Trophoblast cell (in vitro differentiated cells and primary cell): ENCODE results near the gene ZBED5.

Experiments used
- DNase-seq, 2 donors: peaks; one replicate each; pipeline ENCODE4 v3.0.0-alpha.2; 2016
- H2AFZ ChIP-seq: 2 replicates; pipeline ENCODE4 v1.6.1; 2013; ENCODE audit warnings: low read length, moderate library complexity, mild to moderate bottlenecking; ENCODE audit not compliant: insufficient read depth, poor library complexity
- H2AK5ac ChIP-seq: 2 replicates; pipeline ENCODE4 v1.6.1; 2013; ENCODE audit warnings: mild to moderate bottlenecking, low read length
- H2BK120ac ChIP-seq: 2 replicates; pipeline ENCODE4 v1.6.1; 2013; ENCODE audit warnings: low read length, mild to moderate bottlenecking, moderate library complexity; ENCODE audit not compliant: insufficient read depth, poor library complexity
- H2BK12ac ChIP-seq: 2 replicates; pipeline ENCODE4 v1.6.1; 2013; ENCODE audit warnings: mild to moderate bottlenecking, low read length, moderate library complexity
- H2BK5ac ChIP-seq: 2 replicates; pipeline ENCODE4 v1.6.1; 2013; ENCODE audit warnings: low read length, low read depth, moderate library complexity, mild to moderate bottlenecking; ENCODE audit not compliant: poor library complexity
- H3K14ac ChIP-seq: 2 replicates; pipeline ENCODE4 v1.6.1; 2013; ENCODE audit warnings: mild to moderate bottlenecking, low read length
- H3K18ac ChIP-seq: 2 replicates; pipeline ENCODE4 v1.6.1; 2013; ENCODE audit warnings: mild to moderate bottlenecking, low read length
- H3K23ac ChIP-seq: 2 replicates; pipeline ENCODE4 v1.6.1; 2013; ENCODE audit warnings: low read length
- H3K27ac ChIP-seq: 2 replicates; pipeline ENCODE4 v1.5.1; 2013; ENCODE audit warnings: low read depth, mild to moderate bottlenecking, inconsistent platforms, low read length, moderate library complexity
- H3K27me3 ChIP-seq: 2 replicates; pipeline ENCODE4 v1.6.1; 2013; ENCODE audit warnings: inconsistent platforms, mild to moderate bottlenecking, low read length, moderate library complexity; ENCODE audit not compliant: insufficient read depth
- H3K36me3 ChIP-seq, 2 experiments: 1 replicate in 1 of 2; 2 replicates in 1 of 2; pipeline ENCODE4 v1.6.1; 2013; ENCODE audit warnings: low read length in 2 of 2, mild to moderate bottlenecking in 2 of 2, moderate library complexity in 1 of 2; ENCODE audit not compliant: insufficient read depth in 2 of 2, control insufficient read depth in 1 of 2
- H3K4ac ChIP-seq: 2 replicates; pipeline ENCODE4 v1.6.1; 2013; ENCODE audit warnings: low read depth, mild to moderate bottlenecking, low read length, moderate library complexity
- H3K4me1 ChIP-seq, 2 experiments: 1 replicate in 1 of 2; 2 replicates in 1 of 2; pipeline ENCODE4 v1.6.1; 2013; ENCODE audit warnings: low read length in 2 of 2, mild to moderate bottlenecking in 2 of 2, moderate library complexity in 1 of 2; ENCODE audit not compliant: insufficient read depth in 2 of 2, control insufficient read depth in 1 of 2
- H3K4me2 ChIP-seq: 2 replicates; pipeline ENCODE4 v1.6.1; 2013; ENCODE audit warnings: inconsistent platforms, mild to moderate bottlenecking, low read length, moderate library complexity
- H3K4me3 ChIP-seq: 2 replicates; pipeline ENCODE4 v1.5.1; 2013; ENCODE audit warnings: mild to moderate bottlenecking, low read depth, low read length, inconsistent platforms
- H3K79me1 ChIP-seq: one replicate; pipeline ENCODE4 v1.6.1; 2013; ENCODE audit warnings: low read length
- H3K79me2 ChIP-seq: 2 replicates; pipeline ENCODE4 v1.6.1; 2013; ENCODE audit warnings: low read length, mild to moderate bottlenecking; ENCODE audit not compliant: control insufficient read depth, insufficient read depth, poor library complexity
- H3K9ac ChIP-seq: 2 replicates; pipeline ENCODE4 v1.6.1; 2013; ENCODE audit warnings: mild to moderate bottlenecking, low read length
- H3K9me3 ChIP-seq: 2 replicates; pipeline ENCODE4 v1.6.1; 2013; ENCODE audit warnings: low read depth, mild to moderate bottlenecking, control low read depth, inconsistent platforms, low read length; ENCODE audit not compliant: insufficient read depth
- H4K12ac ChIP-seq: 2 replicates; pipeline ENCODE4 v1.6.1; 2013; ENCODE audit warnings: low read depth, mild to moderate bottlenecking, low read length, moderate library complexity
- H4K8ac ChIP-seq: 2 replicates; pipeline ENCODE4 v1.6.1; 2013; ENCODE audit warnings: low read depth, mild to moderate bottlenecking, low read length, moderate library complexity
- H4K91ac ChIP-seq: one replicate; pipeline ENCODE4 v1.6.1; 2013; ENCODE audit warnings: low read depth, mild to moderate bottlenecking, low read length, moderate library complexity
- WGBS: extraction: QIAGEN DNeasy Blood & Tissue Kit; methylation state at CpG from one replicate; pipeline ENCODE4 v1.1.7; 2013; ENCODE audit warnings: missing lambda C conversion rate; ENCODE audit not compliant: insufficient read length, insufficient coverage; ENCODE audit errors: extremely low coverage; 5-methylcytosine and 5-hydroxymethylcytosine counted together

Gene ZBED5

GRCh38 chr11:10862446-10862845 lies 4.6 kb upstream of the ZBED5 start:
- DNase-seq, result no peak
- H3K4ac ChIP-seq, result no peak overlapping the region
- H3K14ac ChIP-seq, result no peak overlapping the region
- H3K79me1 ChIP-seq, result peaks cover 11% of the 10 kb centered on the region
- no peak overlapping the region for H3K4me3 ChIP-seq
- H3K9ac ChIP-seq, result no peak overlapping the region
- no peak overlapping the region for H4K12ac ChIP-seq
- H2BK120ac ChIP-seq, result no peak overlapping the region
- no peak overlapping the region for H4K8ac ChIP-seq
- H2BK12ac ChIP-seq, result no peak overlapping the region
- H3K4me2 ChIP-seq, result no peak overlapping the region
- peaks cover 6% of the 10 kb centered on the region for H3K79me2 ChIP-seq
- H3K27me3 ChIP-seq, result no peaks in the 10 kb centered on the region
- H3K4me1 ChIP-seq, result no peaks in the 10 kb centered on the region
- no peak overlapping the region for H2BK5ac ChIP-seq
- H2AFZ ChIP-seq, result no peak overlapping the region
- no peak overlapping the region for H4K91ac ChIP-seq
- no peak overlapping the region for H3K23ac ChIP-seq
- no CpG with 5 or more reads among the region's 1 CpG for WGBS
- H3K36me3 ChIP-seq, result no peaks in the 10 kb centered on the region
- no peak overlapping the region for H3K18ac ChIP-seq
- no peaks in the 10 kb centered on the region for H3K9me3 ChIP-seq
- no peak overlapping the region for H2AK5ac ChIP-seq
- H3K27ac ChIP-seq, result no peak overlapping the region

DNA sequence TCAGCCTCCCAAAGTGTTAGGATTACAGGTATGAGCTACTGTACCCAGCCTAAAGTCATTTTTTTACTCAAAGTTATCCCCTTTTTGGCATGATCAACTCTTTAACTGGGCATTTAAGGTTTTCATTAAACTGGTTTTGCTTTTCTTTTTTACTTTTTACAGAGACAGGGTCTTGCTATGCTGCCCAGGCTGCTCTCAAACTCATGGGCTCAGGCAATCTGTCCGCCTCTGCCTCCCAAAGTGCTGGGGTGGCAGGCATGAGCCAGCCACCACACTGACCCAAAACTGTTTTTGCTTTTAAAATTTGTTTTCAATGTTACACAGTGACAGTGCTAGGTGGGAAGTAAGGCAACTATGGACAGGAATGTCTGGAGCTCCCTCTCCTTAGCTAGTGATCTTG lies 3.9 kb upstream of the ZBED5 start:
- Histone ChIP-seq H3K23ac (no peak overlapping the region), H3K9ac (no peak overlapping the region), H3K4ac (no peak overlapping the region), H3K27me3 (no peaks in the 10 kb centered on the region), H2BK12ac (no peak overlapping the region), H3K4me1 (no peaks in the 10 kb centered on the region), H3K4me3 (no peak overlapping the region), H3K4me2 (no peak overlapping the region), H3K18ac (no peak overlapping the region), H3K79me1 (peaks cover 16% of the 10 kb centered on the region), H2BK120ac (no peak overlapping the region), H3K79me2 (peaks cover 8% of the 10 kb centered on the region), H3K14ac (no peak overlapping the region), H4K8ac (no peak overlapping the region), H3K27ac (no peak overlapping the region), H4K12ac (no peak overlapping the region), H2BK5ac (no peak overlapping the region), H4K91ac (no peak overlapping the region), H2AK5ac (no peak overlapping the region), H3K36me3 (no peaks in the 10 kb centered on the region), H3K9me3 (no peaks in the 10 kb centered on the region), H2AFZ (no peak overlapping the region)
- DNase-seq, result no peak
- no CpG with 5 or more reads among the region's 1 CpG for WGBS

- H3K9me3 ChIP-seq, result no peaks in the 10 kb centered on the region
- no peak for DNase-seq
- no peak overlapping the region for H4K8ac ChIP-seq
- H3K18ac ChIP-seq, result no peak overlapping the region
- no peak overlapping the region for H3K27ac ChIP-seq
- no peak overlapping the region for H2AK5ac ChIP-seq
- H3K36me3 ChIP-seq, result no peaks in the 10 kb centered on the region
- no peak overlapping the region for H2BK120ac ChIP-seq
- H3K23ac ChIP-seq, result no peak overlapping the region
- H3K14ac ChIP-seq, result no peak overlapping the region
- H3K79me2 ChIP-seq, result peaks cover 8% of the 10 kb centered on the region
- H3K9ac ChIP-seq, result no peak overlapping the region
- H2BK12ac ChIP-seq, result no peak overlapping the region
- no peak overlapping the region for H2BK5ac ChIP-seq
- H3K4me1 ChIP-seq, result no peaks in the 10 kb centered on the region
- no peak overlapping the region for H3K4me2 ChIP-seq
- H3K4me3 ChIP-seq, result no peak overlapping the region
- no peaks in the 10 kb centered on the region for H3K27me3 ChIP-seq
- no peak overlapping the region for H2AFZ ChIP-seq
- no peak overlapping the region for H4K91ac ChIP-seq
- no peak overlapping the region for H4K12ac ChIP-seq
- no peak overlapping the region for H3K4ac ChIP-seq
- peaks cover 16% of the 10 kb centered on the region for H3K79me1 ChIP-seq
Observed at GRCh38 chr11:10861047-10861446, 3.2 kb upstream of the ZBED5 start.

- Histone ChIP-seq H2BK5ac (peak overlapping the region; percentile 83), H2AFZ (peak overlapping the region; percentile 77), H3K9me3 (no peaks in the 10 kb centered on the region), H3K27ac (peak overlapping the region; percentile 90), H3K18ac (peak overlapping the region; percentile 66), H2AK5ac (peak overlapping the region; percentile 64), H3K4me1 (no peaks in the 10 kb centered on the region), H3K36me3 (peaks cover 0 to 8% of the 10 kb centered on the region in 2 experiments), H2BK120ac (peak overlapping the region; percentile 74), H4K8ac (peak overlapping the region; percentile 91), H3K4me3 (peak overlapping the region; percentile 77), H4K91ac (peak overlapping the region; percentile 85), H3K27me3 (no peaks in the 10 kb centered on the region), H3K23ac (no peak overlapping the region), H3K4ac (peak overlapping the region; percentile 69), H3K4me2 (peak overlapping the region; percentile 76), H3K14ac (peak overlapping the region; percentile 93), H2BK12ac (peak overlapping the region; percentile 20), H3K79me2 (peaks cover 8% of the 10 kb centered on the region), H4K12ac (peak overlapping the region; percentile 20), H3K79me1 (peaks cover 16% of the 10 kb centered on the region), H3K9ac (peak overlapping the region; percentile 64)
- peak; percentile 51 to 75 for DNase-seq
- no CpG with 5 or more reads among the region's 46 CpGs for WGBS
Observed at GRCh38 chr11:10858439-10859325, 829 bp upstream of the ZBED5 start.
